Stimulated activated naive CD8-positive, alpha-beta T cell treated with anti-CD3 and anti-CD28 coated beads, Interleukin-15, Interleukin-2, amounts not matched to agents 100 U/mL and 50 U/mL, for 24 hours (primary cell): ENCODE data around the gene HIVEP3.

Experiments used
- ATAC-seq: fragments of 150-1000 bp; cut with Tn5 transposase; one replicate; pipeline ENCODE4 v1.10.0; 2021
- DNase-seq: peaks from one replicate; pipeline ENCODE4 v3.0.0; 2021

HIVEP3 gene

DNA sequence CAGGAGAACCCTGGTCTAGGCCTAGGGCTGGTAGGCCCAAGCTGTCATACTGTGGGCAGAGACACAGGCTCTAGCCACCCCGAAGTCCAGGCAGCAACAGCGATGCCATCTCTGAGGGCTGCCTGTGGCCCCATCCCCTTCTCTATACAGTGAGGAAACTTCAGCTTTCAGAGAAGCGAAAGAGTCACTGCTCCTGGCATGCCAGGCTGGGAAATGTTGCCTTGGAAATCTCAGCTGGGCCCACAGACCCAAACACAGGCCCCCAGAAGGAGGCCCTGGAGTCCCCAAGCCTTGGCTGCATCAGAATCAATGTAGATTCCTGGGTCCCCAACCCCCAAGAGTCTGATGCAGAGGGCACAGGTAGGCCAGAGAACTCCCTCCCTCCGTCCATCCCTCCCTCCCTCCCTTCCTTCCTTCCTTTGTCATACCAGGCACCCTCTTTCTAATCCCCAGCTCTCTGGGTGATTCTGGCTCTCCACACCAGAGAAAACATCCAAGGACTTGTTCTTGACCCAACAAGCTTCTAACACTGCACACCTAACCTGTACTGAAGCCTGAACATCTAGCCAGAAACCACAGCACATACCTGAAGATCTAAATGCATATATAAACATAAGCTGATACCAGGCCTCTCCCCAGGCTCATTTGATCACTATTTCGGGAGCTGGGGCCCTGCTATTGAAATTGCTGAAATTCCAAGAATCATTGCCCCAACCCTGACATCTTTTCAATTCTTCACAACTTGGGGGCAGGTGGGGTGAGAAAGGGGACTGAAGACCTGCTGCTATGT lies 291.0 kb downstream of the HIVEP3 start:
- ATAC-seq (no peak), DNase-seq (no peak)

- ATAC-seq (peak; percentile 95), DNase-seq (peak; percentile 74)
Measured at GRCh38 chr1:41626616-41627375, 291.9 kb downstream of the HIVEP3 start.

GRCh38 chr1:41626146-41626545 lies 292.6 kb downstream of the HIVEP3 start:
- DNase-seq = no peak

GRCh38 chr1:41623736-41624135 lies 295.0 kb downstream of the HIVEP3 start:
- ATAC-seq = no peak

More at GRCh38 chr1:41626146-41626545, 292.6 kb downstream of the HIVEP3 start:
- ATAC-seq = no peak

GRCh38 chr1:41622859-41623732 lies 295.6 kb downstream of the HIVEP3 start:
- DNase-seq = no peak
- no peak for ATAC-seq

More at GRCh38 chr1:41623736-41624135, 295.0 kb downstream of the HIVEP3 start:
- no peak for DNase-seq

- DNase-seq (no peak), ATAC-seq (no peak)
Measured at GRCh38 chr1:41622402-41622801, 296.3 kb downstream of the HIVEP3 start.

DNA sequence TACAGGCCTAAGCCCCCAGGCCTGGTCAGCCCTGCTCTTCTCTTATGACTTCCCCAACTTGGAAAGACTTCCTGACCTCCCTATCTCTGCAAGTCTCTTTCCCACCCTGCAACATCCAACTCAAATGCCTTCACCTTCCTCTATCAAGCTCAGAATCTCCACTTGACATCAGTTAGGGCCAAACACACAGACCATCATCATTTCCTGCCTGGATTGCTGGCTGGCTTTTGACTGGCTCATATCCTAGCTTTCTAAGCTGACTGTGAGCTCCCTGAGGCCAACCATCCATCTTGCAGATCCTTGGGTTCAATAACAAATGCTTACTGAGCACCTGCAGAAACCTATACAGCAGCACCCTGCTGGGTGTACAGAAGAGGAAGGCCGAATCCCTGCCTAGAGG lies 296.9 kb downstream of the HIVEP3 start:
- DNase-seq (no peak), ATAC-seq (no peak)

GRCh38 chr1:41621256-41621655 lies 297.5 kb downstream of the HIVEP3 start:
- no peak for DNase-seq
- ATAC-seq = no peak

DNA sequence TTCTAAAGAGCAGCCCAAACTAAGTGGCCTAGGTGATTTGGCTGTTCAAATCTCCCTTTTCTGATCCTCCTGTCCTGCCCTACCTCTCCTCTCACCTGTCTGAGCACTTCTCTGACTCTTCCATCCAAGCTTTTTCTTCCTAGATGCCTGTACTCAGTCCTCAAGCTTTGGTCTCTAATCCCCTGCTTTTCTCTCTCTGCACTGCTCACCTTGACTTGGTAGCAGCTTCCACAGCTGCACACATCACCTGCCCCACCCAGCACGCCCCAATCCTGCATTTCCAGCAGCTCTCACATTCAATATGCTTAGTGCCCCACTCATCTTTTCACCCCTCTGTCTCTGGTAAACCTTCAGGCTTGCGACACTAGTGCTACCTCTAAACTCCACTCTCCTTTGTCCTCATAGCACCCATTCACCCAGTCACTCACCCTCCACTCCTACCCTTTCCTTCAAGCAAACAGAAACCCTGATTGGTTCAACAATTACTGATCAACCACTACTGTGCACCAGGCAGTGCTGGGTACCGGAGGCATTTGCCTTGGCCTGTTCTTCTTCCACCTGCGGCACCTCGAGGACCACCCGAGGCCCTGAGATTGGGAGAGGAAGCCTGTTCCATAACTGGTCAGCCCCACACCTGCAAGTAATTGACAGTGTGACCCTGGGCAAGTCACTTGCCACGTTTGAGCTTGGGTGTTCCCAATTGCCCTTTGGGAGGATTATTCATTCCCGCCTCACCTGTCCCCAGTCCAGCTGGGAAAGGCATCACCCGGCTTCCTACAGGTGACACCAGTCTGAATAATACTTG lies 298.2 kb downstream of the HIVEP3 start:
- DNase-seq (no peak), ATAC-seq (no peak)

- DNase-seq (no peak), ATAC-seq (no peak)
Measured at GRCh38 chr1:41619511-41620364, 299.0 kb downstream of the HIVEP3 start.

DNA sequence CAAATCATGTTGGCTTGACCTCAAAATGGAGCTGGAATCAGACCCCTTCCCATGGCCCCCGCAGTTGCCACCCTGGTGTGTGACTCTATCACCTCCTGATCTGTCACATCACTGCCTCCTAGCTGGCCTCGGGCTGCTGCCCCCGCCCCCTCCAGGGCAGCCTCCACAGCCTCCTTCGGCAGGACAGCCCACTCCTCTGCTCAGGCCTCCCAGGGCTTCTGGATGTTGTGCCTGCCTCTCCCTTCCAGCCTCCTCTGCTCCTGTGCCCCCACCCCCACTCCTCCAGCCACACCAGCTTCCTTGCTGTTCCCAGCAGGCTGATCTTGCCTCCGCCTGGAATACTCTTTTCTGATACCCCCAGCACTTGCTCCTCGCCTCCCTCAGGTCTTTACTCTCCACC lies 299.9 kb downstream of the HIVEP3 start:
- ATAC-seq (no peak), DNase-seq (no peak)

GRCh38 chr1:41618066-41618825 lies 300.5 kb downstream of the HIVEP3 start:
- DNase-seq = no peak
- no peak for ATAC-seq

DNA sequence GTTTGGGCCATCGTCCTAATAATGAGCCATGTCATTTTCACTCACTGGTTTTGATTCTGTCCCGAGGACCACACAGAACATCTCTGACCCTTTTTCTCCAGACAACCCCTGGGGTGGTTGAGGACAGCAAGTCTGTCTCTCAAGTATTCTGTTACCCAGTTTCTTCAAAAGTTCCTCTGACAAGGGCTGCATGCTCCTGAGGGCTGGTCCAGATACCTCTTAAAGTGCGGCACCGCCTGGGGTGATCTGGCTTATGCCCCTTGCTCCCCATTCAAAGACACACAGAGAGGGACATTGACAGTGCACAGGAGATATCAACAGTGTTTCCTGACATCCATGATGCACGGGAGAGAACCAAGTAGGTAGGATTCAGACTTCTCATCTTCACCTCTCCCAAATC lies 301.4 kb downstream of the HIVEP3 start:
- ATAC-seq (no peak), DNase-seq (no peak)

GRCh38 chr1:41616563-41616962 lies 302.2 kb downstream of the HIVEP3 start:
- DNase-seq (no peak), ATAC-seq (no peak)

DNA sequence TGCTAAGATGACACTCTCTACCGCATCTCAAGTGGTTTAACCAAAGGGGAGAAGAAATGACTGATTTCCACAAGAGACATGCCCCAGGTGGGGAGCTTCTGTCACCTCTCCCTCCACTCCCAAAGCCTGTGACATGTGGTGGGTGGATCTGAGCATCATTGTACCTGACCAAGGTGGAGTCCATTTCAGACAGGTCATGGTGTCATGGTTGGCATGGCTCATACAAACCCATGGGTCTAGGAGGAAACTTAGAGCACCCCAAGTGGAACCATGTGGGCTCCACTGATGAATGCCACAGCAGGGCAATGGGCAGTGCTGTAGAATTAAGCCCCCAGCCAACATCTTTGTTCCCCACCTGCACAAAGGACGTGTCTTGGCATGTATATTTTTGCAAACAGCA lies 302.7 kb downstream of the HIVEP3 start:
- no peak for DNase-seq
- ATAC-seq = no peak

DNA sequence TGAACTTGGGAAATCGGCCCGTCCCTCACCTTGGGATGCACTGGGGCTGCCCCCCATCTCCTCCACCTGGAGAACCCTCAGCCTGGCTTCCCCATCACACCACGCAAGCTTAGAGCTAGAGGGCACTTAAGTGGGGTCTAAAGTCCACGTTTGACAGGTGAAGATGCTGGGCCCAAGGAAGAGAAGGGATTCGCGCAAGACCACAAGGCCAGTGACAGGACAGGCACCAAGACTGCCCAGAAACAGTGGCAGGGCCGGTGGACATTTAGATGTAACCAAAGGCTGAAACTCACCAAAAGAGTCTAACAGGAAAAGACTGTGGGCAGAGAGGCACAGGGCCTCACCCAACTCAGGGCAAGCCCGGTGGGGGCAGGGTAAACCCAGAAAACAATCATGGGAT lies 303.4 kb downstream of the HIVEP3 start:
- ATAC-seq (no peak), DNase-seq (no peak)

DNA sequence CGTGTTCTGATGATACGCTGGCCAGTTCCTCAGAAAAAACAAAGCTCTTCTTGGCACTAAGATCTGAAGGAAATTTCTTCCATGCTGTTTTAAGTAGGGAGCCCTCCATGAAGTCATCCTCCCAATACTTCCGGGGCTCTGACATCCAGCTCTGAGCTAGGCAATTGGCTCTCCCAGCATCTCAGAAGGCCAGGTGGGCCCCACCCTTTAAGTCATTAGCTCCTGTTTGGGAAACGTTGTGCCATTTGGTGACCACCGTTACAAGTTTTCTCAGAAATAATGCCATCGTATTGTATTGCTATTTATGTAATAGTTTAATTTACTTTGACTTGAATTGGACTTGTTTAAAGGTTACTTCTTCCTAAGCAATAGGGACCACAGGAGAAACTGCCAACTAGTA lies 303.9 kb downstream of the HIVEP3 start:
- DNase-seq = no peak
- no peak for ATAC-seq

DNA sequence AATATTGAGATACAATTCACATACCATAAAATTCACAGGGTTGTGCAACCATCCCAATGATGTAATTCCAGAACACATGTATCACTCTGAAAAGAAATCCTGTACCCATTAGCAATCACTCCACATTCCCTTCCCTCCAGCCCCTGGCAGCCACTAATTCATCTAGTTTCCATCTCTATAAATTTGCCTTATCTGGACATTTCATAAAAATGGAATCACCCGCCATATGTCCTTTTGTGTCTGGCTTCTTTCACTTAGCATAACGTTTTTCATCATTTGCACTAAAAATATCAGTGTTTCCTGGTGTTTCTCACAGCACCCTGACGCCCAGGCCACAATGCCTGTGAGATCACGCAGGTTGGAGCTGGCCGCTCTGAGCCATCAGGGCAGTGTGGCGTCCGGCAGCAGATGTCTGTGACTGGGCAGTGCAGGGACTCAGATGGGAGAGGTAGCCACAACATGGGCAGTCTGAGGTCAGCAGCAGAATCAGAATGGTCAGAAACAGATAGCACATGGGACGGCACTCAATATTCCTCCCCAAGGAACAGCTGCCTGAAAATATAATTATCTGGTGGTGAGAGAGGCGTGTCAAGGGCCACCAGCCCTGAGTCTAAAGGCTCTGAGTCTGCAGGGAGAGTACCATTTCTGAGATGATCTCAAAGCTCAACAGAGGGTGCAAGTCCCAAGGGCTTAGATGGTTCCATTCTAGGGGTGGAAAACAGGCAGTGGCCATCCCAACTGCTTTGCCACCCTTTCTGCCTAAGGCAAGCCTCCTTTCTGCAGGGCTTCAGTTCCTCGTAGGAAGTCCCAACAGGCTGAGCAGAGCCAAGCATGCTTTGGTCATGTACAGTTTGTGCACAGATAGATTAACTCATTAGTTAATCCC lies 304.8 kb downstream of the HIVEP3 start:
- no peak for ATAC-seq

GRCh38 chr1:41612953-41613352 lies 305.8 kb downstream of the HIVEP3 start:
- DNase-seq (no peak), ATAC-seq (no peak)

More for the DNA sequence above, 304.8 kb downstream of the HIVEP3 start:
- no peak for DNase-seq
